PC-9 (cell line): ENCODE measurements around the gene ACACA. TPM values are rescaled to one million over a fixed set of nuclear protein-coding genes. Genes with fewer than 3 reads are reported as not detected.
A peak's percentile ranks its signal among the peaks of the same experiment; 100 is the strongest.

ENCODE experiments used
- BruUV-seq: library from RNA; stranded (reverse); fragments of 400-500 nt; replicated peaks from 2 replicates; lab custom pipeline; 2021; lab: Mats Ljungman, UMichigan
- CTCF ChIA-PET: fragments of 300-600 bp; sonication (Branson Sonifier 250); formaldehyde crosslinking; loops from one replicate; lab custom pipeline; 2022; ENCODE audit warnings: antibody characterized with exemption; lab: Charles Lee
- POLR2A ChIA-PET: fragments of 300-600 bp; sonication (Branson Sonifier 250); formaldehyde crosslinking; loops from one replicate; lab custom pipeline; 2022; ENCODE audit warnings: antibody characterized with exemption; ENCODE audit not compliant: unreplicated experiment; lab: Charles Lee
- DNase-seq, 2 experiments: peaks; one replicate each; pipeline versions ENCODE4 v3.0.0 to v3.0.0-alpha.2; 2015 to 2022; ENCODE audit warnings: mixed read lengths in 1 of 2
- H2AFZ ChIP-seq: fragments of 200-600 bp; sonication (generic); 2 replicates; pipeline ENCODE4 v1.8.1; 2017; ENCODE audit warnings: antibody characterized with exemption
- H3F3A ChIP-seq: fragments of 200-600 bp; sonication (generic); 2 replicates; pipeline ENCODE4 v1.8.1; 2017; ENCODE audit warnings: antibody characterized with exemption, mild to moderate bottlenecking, low read depth; ENCODE audit not compliant: insufficient read depth
- H3K27ac ChIP-seq: fragments of 200-600 bp; sonication (generic); 2 replicates; pipeline ENCODE4 v1.6.1; 2016; ENCODE audit warnings: mixed run types
- H3K27me3 ChIP-seq: fragments of 200-600 bp; sonication (generic); 2 replicates; pipeline ENCODE4 v1.6.1; 2016; ENCODE audit warnings: low read depth, mixed run types; ENCODE audit not compliant: insufficient read depth
- H3K36me3 ChIP-seq: fragments of 200-600 bp; sonication (generic); 2 replicates; pipeline ENCODE4 v1.6.1; 2016; ENCODE audit warnings: low read depth, mixed run types
- H3K4me1 ChIP-seq: fragments of 200-600 bp; sonication (generic); replicated peaks from 2 replicates; pipeline ENCODE4 v1.6.1; 2016; ENCODE audit warnings: mixed run types; ENCODE audit not compliant: insufficient read depth
- H3K4me2 ChIP-seq: fragments of 200-600 bp; sonication (generic); 2 replicates; pipeline ENCODE4 v1.6.1; 2017; ENCODE audit warnings: mixed run types
- H3K4me3 ChIP-seq: fragments of 200-600 bp; sonication (generic); 2 replicates; pipeline ENCODE4 v1.6.1; 2016; ENCODE audit warnings: mixed run types
- H3K79me2 ChIP-seq: fragments of 200-600 bp; sonication (generic); 2 replicates; pipeline ENCODE4 v1.6.1; 2017; ENCODE audit warnings: low read depth, mixed run types
- H3K9me2 ChIP-seq: fragments of 200-600 bp; sonication (generic); 2 replicates; pipeline ENCODE4 v1.8.1; 2017; ENCODE audit warnings: mild to moderate bottlenecking; ENCODE audit not compliant: insufficient read depth
- H3K9me3 ChIP-seq: fragments of 200-600 bp; sonication (generic); 2 replicates; pipeline ENCODE4 v1.8.1; 2016; ENCODE audit warnings: low read depth; ENCODE audit not compliant: insufficient read depth
- H4K20me1 ChIP-seq: fragments of 200-600 bp; sonication (generic); 2 replicates; pipeline ENCODE4 v1.8.1; 2017; ENCODE audit not compliant: insufficient read depth
- CTCF ChIP-seq: fragments of 200-600 bp; sonication (generic); conservative IDR thresholded peaks from 2 replicates; pipeline ENCODE4 v1.6.1; 2017; ENCODE audit warnings: mixed run types, antibody characterized with exemption, mild to moderate bottlenecking, moderate library complexity
- EZH2 ChIP-seq: fragments of 200-600 bp; sonication (generic); IDR thresholded peaks from 2 replicates; pipeline ENCODE4 v1.8.0; 2017; ENCODE audit warnings: antibody characterized with exemption, low read depth
- intact Hi-C: fragments of 100-400 bp; cut with micrococcal nuclease; formaldehyde crosslinking; loops from one replicate; pipeline ENCODE4 v1.10.0; 2022; ENCODE audit not compliant: unreplicated experiment
- total RNA-seq: library from RNA; stranded (reverse); gene quantifications from 2 replicates; pipeline ENCODE4 v1.2.3, GENCODE V29; 2021

The ACACA gene
- total RNA-seq, 1 experiment from 2014 or later: 185 TPM

- H3K4me2 ChIP-seq: no peak overlapping the region
- H3K9me3 ChIP-seq: no peaks in the 10 kb centered on the region
- peaks cover 49% of the 10 kb centered on the region for H3K36me3 ChIP-seq
- no peak for TF ChIP-seq CTCF
- no peak for TF ChIP-seq EZH2
- no peaks in the 10 kb centered on the region for H3K27me3 ChIP-seq
- no TSS peak for BruUV-seq
- no peaks in the 10 kb centered on the region for H3K9me2 ChIP-seq
- H3K4me3 ChIP-seq: no peak overlapping the region
- DNase-seq: no peak
- H4K20me1 ChIP-seq: peaks cover 3% of the 10 kb centered on the region; the same call in 1 of the 2 replicates
- no peaks in the 10 kb centered on the region for H3K79me2 ChIP-seq
- H3F3A ChIP-seq: peaks cover 45% of the 10 kb centered on the region
- peak overlapping the region; percentile 22; the same call in 1 of the 2 replicates for H3K27ac ChIP-seq
- H3K4me1 ChIP-seq: no peaks in the 10 kb centered on the region
- H2AFZ ChIP-seq: no peak overlapping the region
- intact Hi-C loops: no loop called here
- POLR2A ChIA-PET: no interaction called here
- CTCF ChIA-PET: no interaction called here
Measured at GRCh38 chr17:37231887-37232286, 174.7 kb downstream of the ACACA start.

GRCh38 chr17:37230633-37231032 lies 176.0 kb downstream of the ACACA start:
- no peak overlapping the region for H3K4me3 ChIP-seq
- ChIA-PET POLR2A (no interaction called here), CTCF (no interaction called here)
- no peak overlapping the region for H2AFZ ChIP-seq
- TF ChIP-seq EZH2 (no peak), CTCF (no peak)
- no peak overlapping the region for H3K4me2 ChIP-seq
- no peak for DNase-seq
- no peaks in the 10 kb centered on the region for H3K79me2 ChIP-seq
- no peak overlapping the region for H3K27ac ChIP-seq
- H3K9me3 ChIP-seq: no peaks in the 10 kb centered on the region
- BruUV-seq: no TSS peak
- H3K27me3 ChIP-seq: no peaks in the 10 kb centered on the region
- H3K9me2 ChIP-seq: no peaks in the 10 kb centered on the region
- intact Hi-C loops: no loop called here
- peaks cover 3% of the 10 kb centered on the region; the same call in 1 of the 2 replicates for H4K20me1 ChIP-seq
- peaks cover 43% of the 10 kb centered on the region for H3K36me3 ChIP-seq
- peaks cover 45% of the 10 kb centered on the region for H3F3A ChIP-seq
- H3K4me1 ChIP-seq: no peaks in the 10 kb centered on the region

GRCh38 chr17:37225465-37225864 lies 181.2 kb downstream of the ACACA start:
- Histone ChIP-seq H3K4me3 (no peak overlapping the region), H3K9me2 (no peaks in the 10 kb centered on the region), H3K9me3 (no peaks in the 10 kb centered on the region), H2AFZ (no peak overlapping the region), H3K4me2 (no peak overlapping the region), H3F3A (peaks cover 35% of the 10 kb centered on the region), H3K27ac (no peak overlapping the region), H4K20me1 (peaks cover 13% of the 10 kb centered on the region), H3K4me1 (no peaks in the 10 kb centered on the region), H3K27me3 (no peaks in the 10 kb centered on the region), H3K36me3 (peaks cover 24% of the 10 kb centered on the region), H3K79me2 (no peaks in the 10 kb centered on the region)
- no peak for TF ChIP-seq EZH2
- TF ChIP-seq CTCF: no peak
- no TSS peak for BruUV-seq
- ChIA-PET POLR2A (interaction anchor here (0.5 to 0.6 kb wide), 2 partner anchors 37 to 46 kb away, joined by 3 read pairs; no protein-coding TSS in a partner anchor), CTCF (no interaction called here)
- intact Hi-C loops: no loop called here
- DNase-seq: no peak
